H9 (cell line): ENCODE measurements around the gene ZMIZ1. TPM values are rescaled to one million over a fixed set of nuclear protein-coding genes. Genes with fewer than 3 reads are reported as not detected.

Source experiments
- DNase-seq: peaks from one replicate; pipeline ENCODE4 v3.0.0-alpha.2; 2017
- H2AFZ ChIP-seq: one replicate; pipeline ENCODE4 v1.6.1; 2013; ENCODE audit warnings: mild to moderate bottlenecking, low read length, control low read depth, moderate library complexity
- H2AK5ac ChIP-seq: 2 replicates; pipeline ENCODE4 v1.6.1; 2013; ENCODE audit warnings: low read length, control low read depth, mixed read lengths; ENCODE audit not compliant: insufficient read length
- H2BK120ac ChIP-seq: one replicate; pipeline ENCODE4 v1.6.1; 2013; ENCODE audit warnings: low read depth, mild to moderate bottlenecking, low read length, control low read depth, inconsistent platforms; ENCODE audit not compliant: poor library complexity, severe bottlenecking
- H2BK12ac ChIP-seq: 2 replicates; pipeline ENCODE4 v1.6.1; 2013; ENCODE audit warnings: low read length, control low read depth, mixed read lengths, low read depth; ENCODE audit not compliant: insufficient read length
- H2BK15ac ChIP-seq: 2 replicates; pipeline ENCODE4 v1.6.1; 2013; ENCODE audit warnings: low read depth, low read length, control low read depth
- H2BK20ac ChIP-seq: one replicate; pipeline ENCODE4 v1.6.1; 2013; ENCODE audit warnings: low read depth, mild to moderate bottlenecking, low read length, control low read depth, inconsistent platforms; ENCODE audit not compliant: poor library complexity, severe bottlenecking
- H2BK5ac ChIP-seq: 2 replicates; pipeline ENCODE4 v1.6.1; 2013; ENCODE audit warnings: low read length, control low read depth, mixed read lengths; ENCODE audit not compliant: insufficient read length
- H3K14ac ChIP-seq: 2 replicates; pipeline ENCODE4 v1.6.1; 2013; ENCODE audit warnings: low read length, control low read depth; ENCODE audit not compliant: insufficient read depth
- H3K18ac ChIP-seq: 2 replicates; pipeline ENCODE4 v1.6.1; 2013; ENCODE audit warnings: low read depth, mild to moderate bottlenecking, mixed read lengths, low read length, control low read depth; ENCODE audit not compliant: insufficient read length
- H3K23ac ChIP-seq: 2 replicates; pipeline ENCODE4 v1.6.1; 2013; ENCODE audit warnings: low read length, control low read depth, mixed read lengths, low read depth; ENCODE audit not compliant: insufficient read length
- H3K23me2 ChIP-seq: 2 replicates; pipeline ENCODE4 v1.6.1; 2013; ENCODE audit warnings: low read depth, mild to moderate bottlenecking, mixed read lengths, low read length, control low read depth; ENCODE audit not compliant: insufficient read length, poor library complexity, severe bottlenecking
- H3K27ac ChIP-seq: 2 replicates; pipeline ENCODE4 v1.5.1; 2013; ENCODE audit warnings: low read length, control low read depth, mixed read lengths, low read depth; ENCODE audit not compliant: insufficient read length
- H3K27me3 ChIP-seq: 2 replicates; pipeline ENCODE4 v1.6.1; 2013; ENCODE audit warnings: low read length, control low read depth, inconsistent platforms; ENCODE audit not compliant: insufficient read depth
- H3K4ac ChIP-seq: 2 replicates; pipeline ENCODE4 v1.6.1; 2013; ENCODE audit warnings: low read depth, mild to moderate bottlenecking, control low read depth, inconsistent platforms, low read length, moderate library complexity
- H3K4me1 ChIP-seq: 2 replicates; pipeline ENCODE4 v1.6.1; 2013; ENCODE audit warnings: low read length, control low read depth, inconsistent platforms; ENCODE audit not compliant: insufficient read depth
- H3K4me2 ChIP-seq: 2 replicates; pipeline ENCODE4 v1.6.1; 2013; ENCODE audit warnings: low read length, control low read depth, mixed read lengths; ENCODE audit not compliant: insufficient read length, insufficient read depth
- H3K56ac ChIP-seq: 2 replicates; pipeline ENCODE4 v1.6.1; 2013; ENCODE audit warnings: low read depth, mild to moderate bottlenecking, mixed read lengths, low read length, control low read depth; ENCODE audit not compliant: insufficient read length
- H3K79me1 ChIP-seq: 2 replicates; pipeline ENCODE4 v1.6.1; 2013; ENCODE audit warnings: low read depth, mild to moderate bottlenecking, moderate library complexity, low read length, control low read depth, inconsistent platforms; ENCODE audit not compliant: insufficient read depth, poor library complexity, severe bottlenecking
- H3K79me2 ChIP-seq: 2 replicates; pipeline ENCODE4 v1.6.1; 2013; ENCODE audit warnings: low read length, control low read depth, inconsistent platforms; ENCODE audit not compliant: insufficient read depth
- H3K9ac ChIP-seq: 2 replicates; pipeline ENCODE4 v1.6.1; 2013; ENCODE audit warnings: low read length, control low read depth, mixed read lengths; ENCODE audit not compliant: insufficient read length; ENCODE audit errors: extremely low read depth
- H3K9me3 ChIP-seq: one replicate; pipeline ENCODE4 v1.6.1; 2013; ENCODE audit warnings: low read depth, low read length, inconsistent platforms; ENCODE audit not compliant: control insufficient read depth
- H3T11ph ChIP-seq: one replicate; pipeline ENCODE4 v1.6.1; 2013; ENCODE audit warnings: mild to moderate bottlenecking, low read length, control low read depth, inconsistent platforms
- H4K20me1 ChIP-seq: one replicate; pipeline ENCODE4 v1.6.1; 2013; ENCODE audit not compliant: control insufficient read depth, insufficient read length, insufficient read depth
- H4K5ac ChIP-seq: 2 replicates; pipeline ENCODE4 v1.6.1; 2013; ENCODE audit warnings: low read depth, mild to moderate bottlenecking, mixed read lengths, low read length, control low read depth; ENCODE audit not compliant: insufficient read length
- H4K8ac ChIP-seq: replicated peaks from 2 replicates; pipeline ENCODE4 v1.6.1; 2013; ENCODE audit warnings: low read length, control low read depth, mixed read lengths, low read depth; ENCODE audit not compliant: insufficient read length
- H4K91ac ChIP-seq: 2 replicates; pipeline ENCODE4 v1.6.1; 2013; ENCODE audit warnings: low read depth, mild to moderate bottlenecking, moderate library complexity, mixed read lengths, low read length, control low read depth; ENCODE audit not compliant: insufficient read length
- H3K27ac Mint-ChIP-seq, 3 experiments: 2 replicates in 2 of 3; 3 replicates in 1 of 3; pipeline ENCODE4 v1.8.0; 2020 to 2021; ENCODE audit warnings: mixed read lengths in 3 of 3, mild to moderate bottlenecking in 1 of 3, moderate library complexity in 1 of 3
- H3K27me3 Mint-ChIP-seq: 2 replicates; pipeline ENCODE4 v1.8.0; 2021; ENCODE audit warnings: low read depth, mild to moderate bottlenecking, moderate library complexity, mixed read lengths
- H3K36me3 Mint-ChIP-seq, 3 experiments: 2 replicates in 2 of 3; 3 replicates in 1 of 3; pipeline ENCODE4 v1.8.0; 2020 to 2021; ENCODE audit warnings: low read depth in 3 of 3, mixed read lengths in 3 of 3; ENCODE audit not compliant: insufficient read depth in 1 of 3
- H3K4me1 Mint-ChIP-seq, 2 experiments: 2 replicates each; pipeline ENCODE4 v1.8.0; 2020; ENCODE audit warnings: mixed read lengths in 2 of 2
- H3K4me3 Mint-ChIP-seq, 2 experiments: 2 replicates in 1 of 2; 3 replicates in 1 of 2; pipeline ENCODE4 v1.8.0; 2020 to 2021; ENCODE audit warnings: mild to moderate bottlenecking in 2 of 2, mixed read lengths in 2 of 2, moderate library complexity in 1 of 2
- H3K9me3 Mint-ChIP-seq, 2 experiments: 2 replicates in 1 of 2; 3 replicates in 1 of 2; pipeline ENCODE4 v1.8.0; 2020; ENCODE audit warnings: mild to moderate bottlenecking in 2 of 2, mixed read lengths in 2 of 2, moderate library complexity in 1 of 2
- WGBS: extraction: QIAGEN DNeasy Blood & Tissue Kit; methylation state at CpG from one replicate; pipeline ENCODE4 v1.1.7; 2013; ENCODE audit warnings: missing lambda C conversion rate, low lambda C conversion rate, mixed read lengths; ENCODE audit not compliant: insufficient read length; ENCODE audit errors: extremely low coverage; 5-methylcytosine and 5-hydroxymethylcytosine counted together
- total RNA-seq: library from RNA; stranded (reverse); gene quantifications from 2 replicates; pipeline ENCODE4 v1.2.1, GENCODE V29; 2021
- TF ChIP-seq, protein P1 (sequence below): fragments of 200-600 bp; sonication (generic); conservative IDR thresholded peaks from 3 replicates; pipeline ENCODE4 v1.8.0; 2021; ENCODE audit warnings: antibody characterized with exemption, mild to moderate bottlenecking

ZMIZ1 gene
- total RNA-seq, 1 experiment from 2014 or later: 36.9 TPM

- no peak overlapping the region for H3K27ac ChIP-seq
- H3K27ac Mint-ChIP-seq: no peak overlapping the region
- no peaks in the 10 kb centered on the region for H3K27me3 ChIP-seq
- H3K18ac ChIP-seq: no peak overlapping the region
- H3K79me2 ChIP-seq: no peaks in the 10 kb centered on the region
- no peak overlapping the region for H3K14ac ChIP-seq
- peaks cover 8% of the 10 kb centered on the region; the same call in 1 of the 2 replicates for H3K4me1 ChIP-seq
- H2AK5ac ChIP-seq: no peak overlapping the region
- H3K56ac ChIP-seq: no peak overlapping the region
- no peak overlapping the region for H2BK5ac ChIP-seq
- peaks cover 60% of the 10 kb centered on the region for H3K27me3 Mint-ChIP-seq
- no peak overlapping the region for H3K23ac ChIP-seq
- no peak overlapping the region for H2AFZ ChIP-seq
- peaks cover 21 to 35% of the 10 kb centered on the region in 2 experiments for H3K4me1 Mint-ChIP-seq
- TF ChIP-seq, protein P1, sequence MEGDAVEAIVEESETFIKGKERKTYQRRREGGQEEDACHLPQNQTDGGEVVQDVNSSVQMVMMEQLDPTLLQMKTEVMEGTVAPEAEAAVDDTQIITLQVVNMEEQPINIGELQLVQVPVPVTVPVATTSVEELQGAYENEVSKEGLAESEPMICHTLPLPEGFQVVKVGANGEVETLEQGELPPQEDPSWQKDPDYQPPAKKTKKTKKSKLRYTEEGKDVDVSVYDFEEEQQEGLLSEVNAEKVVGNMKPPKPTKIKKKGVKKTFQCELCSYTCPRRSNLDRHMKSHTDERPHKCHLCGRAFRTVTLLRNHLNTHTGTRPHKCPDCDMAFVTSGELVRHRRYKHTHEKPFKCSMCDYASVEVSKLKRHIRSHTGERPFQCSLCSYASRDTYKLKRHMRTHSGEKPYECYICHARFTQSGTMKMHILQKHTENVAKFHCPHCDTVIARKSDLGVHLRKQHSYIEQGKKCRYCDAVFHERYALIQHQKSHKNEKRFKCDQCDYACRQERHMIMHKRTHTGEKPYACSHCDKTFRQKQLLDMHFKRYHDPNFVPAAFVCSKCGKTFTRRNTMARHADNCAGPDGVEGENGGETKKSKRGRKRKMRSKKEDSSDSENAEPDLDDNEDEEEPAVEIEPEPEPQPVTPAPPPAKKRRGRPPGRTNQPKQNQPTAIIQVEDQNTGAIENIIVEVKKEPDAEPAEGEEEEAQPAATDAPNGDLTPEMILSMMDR: no peak
- H2BK120ac ChIP-seq: no peak overlapping the region
- H3K9me3 ChIP-seq: no peaks in the 10 kb centered on the region
- no peak for DNase-seq
- no peak overlapping the region for H3K9ac ChIP-seq
- no peaks in the 10 kb centered on the region for H3K23me2 ChIP-seq
- no peak overlapping the region for H3T11ph ChIP-seq
- H3K36me3 Mint-ChIP-seq: no peaks in the 10 kb centered on the region
- no peaks in the 10 kb centered on the region for H3K79me1 ChIP-seq
- H3K9me3 Mint-ChIP-seq: no peaks in the 10 kb centered on the region; a peak in 2 of 5 replicates
- H4K20me1 ChIP-seq: peaks cover 2% of the 10 kb centered on the region
- H4K91ac ChIP-seq: no peak overlapping the region
- no peak overlapping the region for H3K4ac ChIP-seq
- H2BK12ac ChIP-seq: no peak overlapping the region
- H2BK15ac ChIP-seq: no peak overlapping the region
- no CpG with 5 or more reads among the region's 14 CpGs for WGBS
- H4K8ac ChIP-seq: no peak overlapping the region
- no peak overlapping the region for H3K4me3 Mint-ChIP-seq
- H2BK20ac ChIP-seq: no peak overlapping the region
- no peak overlapping the region for H4K5ac ChIP-seq
- H3K4me2 ChIP-seq: no peak overlapping the region
Measured at GRCh38 chr10:79056736-79057391, 11.9 kb upstream of the ZMIZ1 start.
